HG03025 (cell line): ENCODE measurements around the gene CNNM3.

ENCODE experiments used
- ATAC-seq: cut with Tn5 transposase; IDR thresholded peaks from one replicate; pipeline ENCODE4 v1.9.1; 2021; ENCODE audit warnings: mild to moderate bottlenecking, moderate library complexity; ENCODE audit not compliant: unreplicated experiment, low FRiP score

Gene CNNM3

GRCh38 chr2:96874198-96874831 lies 58.2 kb downstream of the CNNM3 start:
- no peak for ATAC-seq

- ATAC-seq = no peak
Measured at GRCh38 chr2:96875498-96876268, 59.6 kb downstream of the CNNM3 start.

DNA sequence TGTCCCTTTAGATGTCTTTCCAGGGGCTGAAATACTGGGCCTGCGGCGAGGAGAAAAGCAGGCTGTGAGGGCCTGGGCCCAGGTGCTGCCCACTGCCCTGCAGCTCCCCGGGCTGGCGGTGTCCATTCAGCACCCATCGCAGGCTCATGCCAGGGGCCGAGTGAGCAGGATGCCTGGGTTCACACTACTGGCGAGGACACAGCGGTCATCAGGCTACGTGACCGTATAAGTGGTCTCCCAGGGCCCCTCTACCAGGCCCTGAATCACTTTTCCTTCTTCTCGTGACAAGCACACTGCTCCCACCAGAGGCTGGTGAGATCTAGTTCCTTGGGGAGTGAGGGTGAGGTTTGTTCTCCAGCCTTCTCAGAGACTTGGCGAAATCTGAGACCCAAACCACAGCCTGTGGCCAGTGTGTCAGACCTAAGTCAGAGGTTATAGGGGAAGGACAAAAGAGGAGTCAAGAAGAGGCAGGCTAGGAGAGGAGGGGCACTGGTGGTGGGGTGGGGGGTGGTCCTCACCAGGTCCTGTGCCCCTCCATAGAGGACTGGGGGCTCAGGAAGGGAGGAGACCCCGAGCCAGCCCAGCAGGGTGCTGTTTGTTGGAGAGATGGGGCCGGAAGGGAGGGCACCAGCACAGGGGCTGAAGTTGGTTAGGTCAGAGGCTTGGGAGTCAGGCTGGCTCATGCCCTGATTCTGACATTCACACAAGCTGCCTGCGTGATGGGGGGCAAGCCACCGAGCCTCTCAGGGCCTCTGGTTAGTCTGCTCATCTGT lies 60.4 kb downstream of the CNNM3 start:
- no peak for ATAC-seq

DNA sequence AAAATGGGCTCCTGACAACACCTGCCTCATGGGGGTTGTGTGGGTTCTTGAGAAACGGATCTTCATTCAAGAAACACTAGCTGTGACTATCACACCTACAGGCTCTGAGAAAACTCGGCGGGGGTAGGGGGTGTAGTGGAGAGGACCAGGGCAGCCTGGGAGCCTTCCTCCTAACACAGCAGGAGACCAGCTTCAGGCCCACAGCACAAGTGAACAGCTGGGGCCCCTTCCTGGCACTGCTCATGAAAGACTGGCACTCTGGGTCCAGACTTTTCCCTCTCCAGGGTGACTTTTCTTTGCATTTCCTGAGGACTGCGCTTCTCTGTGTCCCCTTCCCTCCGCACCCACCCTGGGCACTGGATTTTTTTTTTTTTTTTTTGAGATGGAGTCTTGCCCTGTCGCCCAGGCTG lies 61.0 kb downstream of the CNNM3 start:
- ATAC-seq = no peak

DNA sequence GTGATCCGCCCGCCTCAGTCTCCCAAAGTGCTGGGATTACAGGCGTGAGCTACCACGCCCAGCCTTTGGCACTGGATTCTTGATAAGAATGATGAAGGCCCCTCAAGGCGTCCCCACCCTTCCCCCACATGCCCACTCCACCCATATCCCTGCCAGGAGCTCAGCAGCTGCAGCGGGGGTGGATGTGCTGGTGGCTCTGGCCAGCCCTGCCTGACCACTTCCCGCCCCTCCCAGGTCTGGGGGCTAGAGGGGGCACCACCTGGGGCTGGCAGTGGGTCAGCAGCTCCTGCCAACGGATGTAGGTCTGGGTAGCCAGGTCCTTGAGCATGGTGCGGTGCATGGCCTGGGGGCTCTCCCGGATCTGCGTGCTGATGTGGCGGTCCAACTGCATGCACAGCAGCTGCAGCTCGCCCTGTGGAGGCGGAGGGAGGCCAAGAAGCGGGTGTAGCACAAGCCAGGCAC lies 61.6 kb downstream of the CNNM3 start:
- no peak for ATAC-seq

DNA sequence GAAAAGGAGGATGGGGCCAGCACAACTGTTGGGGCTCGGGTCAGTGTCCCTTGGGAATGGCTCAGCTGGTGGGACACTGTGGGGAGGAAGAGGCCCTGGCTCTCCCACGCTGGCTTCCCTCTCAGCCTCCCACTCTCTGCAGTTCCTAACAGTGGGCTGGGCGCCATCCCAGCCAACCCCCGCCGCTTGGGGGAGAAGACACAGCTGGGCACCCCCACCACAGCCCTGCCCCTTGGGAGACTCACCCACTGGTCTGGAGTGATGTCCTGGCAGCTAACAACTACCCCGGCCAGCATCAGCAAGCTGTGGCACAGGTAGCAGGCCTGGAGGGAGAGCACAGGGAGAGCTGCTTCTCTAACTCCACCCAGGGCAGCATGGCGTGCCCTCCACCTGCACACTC lies 62.1 kb downstream of the CNNM3 start:
- no peak for ATAC-seq

GRCh38 chr2:96878796-96879544 lies 62.9 kb downstream of the CNNM3 start:
- no peak for ATAC-seq

GRCh38 chr2:96879545-96880040 lies 63.5 kb downstream of the CNNM3 start:
- ATAC-seq = no peak

- no peak for ATAC-seq
Measured at GRCh38 chr2:96880891-96881273, 64.8 kb downstream of the CNNM3 start.

DNA sequence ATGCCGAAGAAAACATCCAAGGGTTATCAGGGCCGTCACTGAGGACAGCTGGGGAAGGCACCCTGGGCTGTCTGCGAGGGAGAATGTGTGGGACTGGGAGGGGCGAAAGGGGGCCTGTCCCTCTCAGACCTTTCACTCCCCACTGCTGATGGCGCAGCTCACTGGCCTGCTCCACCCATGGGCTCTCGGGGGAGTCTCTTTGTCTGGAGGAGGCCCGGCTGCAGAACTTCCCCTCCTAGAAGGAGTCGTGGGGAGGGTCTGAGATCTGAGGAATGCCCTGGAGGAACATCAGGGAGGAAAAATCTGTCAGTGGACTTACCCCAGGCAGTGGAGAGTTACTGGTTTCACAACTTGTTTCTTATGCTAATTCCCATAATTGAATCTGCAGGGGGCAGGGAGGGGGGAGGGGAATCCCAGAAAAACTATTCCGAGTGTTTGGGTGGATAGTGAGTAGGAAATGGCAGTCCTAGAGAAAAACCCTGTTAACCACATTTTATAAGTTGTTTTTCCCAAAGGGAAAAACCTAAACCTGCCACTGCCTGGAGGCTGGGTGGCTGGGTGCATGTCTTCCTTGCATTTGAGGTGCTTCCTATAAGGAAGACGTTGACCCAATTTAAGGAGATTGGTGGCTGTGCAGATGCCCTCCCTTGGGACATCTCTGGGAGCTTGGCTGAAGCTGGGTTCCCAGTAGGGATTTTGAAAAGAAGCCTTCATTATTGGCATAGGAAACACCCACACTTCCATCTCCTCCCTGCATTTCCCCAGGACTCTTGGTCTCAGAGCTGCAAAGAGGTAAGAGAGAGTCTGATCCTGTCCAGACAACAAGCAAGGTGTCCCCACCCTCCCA lies 65.5 kb downstream of the CNNM3 start:
- no peak for ATAC-seq

GRCh38 chr2:96882230-96882629 lies 66.2 kb downstream of the CNNM3 start:
- ATAC-seq = no peak

- no peak for ATAC-seq
Measured at GRCh38 chr2:96882906-96883305, 66.8 kb downstream of the CNNM3 start.

GRCh38 chr2:96883306-96883705 lies 67.2 kb downstream of the CNNM3 start:
- ATAC-seq = no peak
